GM18867 (cell line): ENCODE data around the gene KCNJ15.

ENCODE experiments used
- ATAC-seq: cut with Tn5 transposase; IDR thresholded peaks from one replicate; pipeline ENCODE4 v1.9.1; 2021; ENCODE audit warnings: mild to moderate bottlenecking, moderate library complexity; ENCODE audit not compliant: unreplicated experiment

Gene KCNJ15

GRCh38 chr21:38352536-38353219 is 95.9 kb downstream of the KCNJ15 start:
- ATAC-seq, result no peak

GRCh38 chr21:38354231-38354630 is 97.4 kb downstream of the KCNJ15 start:
- no peak for ATAC-seq

GRCh38 chr21:38354746-38355145 is 98.0 kb downstream of the KCNJ15 start:
- ATAC-seq, result no peak

- no peak for ATAC-seq
These were observed 98.6 kb downstream of the KCNJ15 start for GRCh38 chr21:38355353-38355752.

GRCh38 chr21:38355992-38356781 is 99.4 kb downstream of the KCNJ15 start:
- ATAC-seq, result peak; percentile 65
